ENCODE results near the gene GPRIN3. TPM values are rescaled to one million over a fixed set of nuclear protein-coding genes. Genes with fewer than 3 reads are reported as not detected.
A peak's percentile ranks its signal among the peaks of the same experiment; 100 is the strongest.

GPRIN3 gene
- total and polyA plus RNA-seq, 2 donors (not counting 3 experiments of a cell fraction or from before 2014, with no cell fraction given) = 0.17 to 2.2 TPM

GRCh38 chr4:89316931-89317366 is 9.3 kb upstream of the GPRIN3 start:
- H3K27ac ChIP-seq (ENCODE audit: insufficient read depth, low read depth, low read length) = peak overlapping the region; percentile 91
- peaks cover 18% of the 10 kb centered on the region for H3K4me1 ChIP-seq (ENCODE audit: control insufficient read depth, extremely low read depth, insufficient read depth, low read length)
- H3K9me1 ChIP-seq (replicated peaks; ENCODE audit: control insufficient read depth, extremely low read depth, insufficient read depth, low read length) = no peaks in the 10 kb centered on the region
- peak overlapping the region; percentile 65 for H3K4me2 ChIP-seq (ENCODE audit: insufficient read depth, low read length)
- no peaks in the 10 kb centered on the region for H3K36me3 ChIP-seq (ENCODE audit: control insufficient read depth in 2 of 2, extremely low read depth in 1 of 2, insufficient read depth in 2 of 2, low read length in 2 of 2)
- ChIA-PET CTCF (interaction anchor here (1.0 to 2.3 kb wide), 3 partner anchors 9 to 62 kb away, joined by 3 to 8 read pairs (median 5); partner anchors contain the start of gene GPRIN3), POLR2A (no interaction called here)
- DNase-seq (ENCODE audit: low read depth, low spot score) = peak; percentile 90
- FAIRE-seq = peak; percentile 93
- dilution Hi-C loops (cut with MboI; ENCODE audit: extremely low pct_ligation_motif_present, low sequenced_read_pairs) = no loop called here
- peak overlapping the region; percentile 64 for H3K9ac ChIP-seq (replicated peaks; ENCODE audit: extremely low read depth, insufficient read depth, low read length)
- no peaks in the 10 kb centered on the region for H3K9me3 ChIP-seq (replicated peaks; ENCODE audit: control insufficient read depth, insufficient read depth, low read length)
- no TSS peak for BruUV-seq (replicated peaks)
- intact Hi-C loops (cut with micrococcal nuclease) = loop anchor here (1.0 kb wide), 1 partner anchor 9 kb away; no protein-coding TSS in a partner anchor
- no peaks in the 10 kb centered on the region for H3K79me2 ChIP-seq (ENCODE audit: control insufficient read depth, insufficient read depth, low read length)
- H3K27me3 ChIP-seq (ENCODE audit: control insufficient read depth in 2 of 2, insufficient read depth in 2 of 2, low read length in 2 of 2) = no peaks in the 10 kb centered on the region
- no peak overlapping the region for H3K4me3 ChIP-seq (replicated peaks in 1 of 3; ENCODE audit: insufficient read depth in 1 of 3, low read depth in 1 of 3, low read length in 3 of 3)
- no peaks in the 10 kb centered on the region for H4K20me1 ChIP-seq (replicated peaks; ENCODE audit: control insufficient read depth, extremely low read depth, insufficient read depth, low read length)
- peak; percentile 43 for TF ChIP-seq POLR2A (IDR thresholded peaks at IDR 0.05; ENCODE audit: low read depth, low read length)
- peak; percentile 39 for TF ChIP-seq JUN (IDR thresholded peaks at IDR 0.05; ENCODE audit: borderline replicate concordance, insufficient read depth, insufficient read length, low read depth)
- TF ChIP-seq FOS (IDR thresholded peaks at IDR 0.05; ENCODE audit: borderline replicate concordance, insufficient read depth, low read length) = peak; percentile 53
- TF ChIP-seq MYC (IDR thresholded peaks at IDR 0.05; ENCODE audit: low read depth, low read length) = no peak
- peak; percentile 33 for TF ChIP-seq POLR2AphosphoS5 (IDR thresholded peaks at IDR 0.05; ENCODE audit: insufficient read depth, low read depth, low read length)
- H2AFZ ChIP-seq (ENCODE audit: low read depth, low read length) = peak overlapping the region; percentile 73

- dilution Hi-C loops (cut with MboI; ENCODE audit: extremely low pct_ligation_motif_present, low sequenced_read_pairs) = no loop called here
- FAIRE-seq = peak; percentile 53
These were observed 8.6 kb upstream of the GPRIN3 start for GRCh38 chr4:89316211-89316610.

More at GRCh38 chr4:89316211-89316610, 8.6 kb upstream of the GPRIN3 start:
- CTCF ChIA-PET = interaction anchor here (1.0 kb wide), 1 partner anchor 61 kb away, joined by 3 read pairs; no protein-coding TSS in a partner anchor
- peak overlapping the region; percentile 64 for H3K9ac ChIP-seq (replicated peaks; ENCODE audit: extremely low read depth, insufficient read depth, low read length)
- BruUV-seq (replicated peaks) = no TSS peak
- POLR2A ChIA-PET = no interaction called here
- no peaks in the 10 kb centered on the region for H3K79me2 ChIP-seq (ENCODE audit: control insufficient read depth, insufficient read depth, low read length)
- no peak overlapping the region for H3K4me2 ChIP-seq (ENCODE audit: insufficient read depth, low read length)
- no peak overlapping the region for H3K4me3 ChIP-seq (replicated peaks in 1 of 3; ENCODE audit: insufficient read depth in 1 of 3, low read depth in 1 of 3, low read length in 3 of 3)
- peak overlapping the region; percentile 91 for H3K27ac ChIP-seq (ENCODE audit: insufficient read depth, low read depth, low read length)
- no peaks in the 10 kb centered on the region for H3K9me1 ChIP-seq (replicated peaks; ENCODE audit: control insufficient read depth, extremely low read depth, insufficient read depth, low read length)
- intact Hi-C loops (cut with micrococcal nuclease) = no loop called here
- peak overlapping the region; percentile 54 for H2AFZ ChIP-seq (ENCODE audit: low read depth, low read length)
- TF ChIP-seq CTCF (IDR thresholded peaks at IDR 0.05; ENCODE audit: extremely low read depth in 1 of 2, insufficient read depth in 1 of 2, low read depth in 1 of 2, low read length in 2 of 2) = no peak
- no peak for TF ChIP-seq POLR2A (IDR thresholded peaks at IDR 0.05; ENCODE audit: low read depth, low read length)
- no peak for TF ChIP-seq FOS (IDR thresholded peaks at IDR 0.05; ENCODE audit: borderline replicate concordance, insufficient read depth, low read length)
- no peak for TF ChIP-seq MAX (IDR thresholded peaks at IDR 0.05; ENCODE audit: insufficient read depth, insufficient read length)
- no peak for TF ChIP-seq JUN (IDR thresholded peaks at IDR 0.05; ENCODE audit: borderline replicate concordance, insufficient read depth, insufficient read length, low read depth)
- no peak for TF ChIP-seq MYC (IDR thresholded peaks at IDR 0.05; ENCODE audit: low read depth, low read length)
- no peak for TF ChIP-seq EZH2 (IDR thresholded peaks at IDR 0.05; ENCODE audit: borderline replicate concordance, low read depth, low read length, severe bottlenecking)
- no peak for TF ChIP-seq GATA2 (IDR thresholded peaks at IDR 0.05; ENCODE audit: insufficient read depth, insufficient read length, low read depth, low read length)
- no peak for TF ChIP-seq POLR2AphosphoS5 (IDR thresholded peaks at IDR 0.05; ENCODE audit: insufficient read depth, low read depth, low read length)
- H4K20me1 ChIP-seq (replicated peaks; ENCODE audit: control insufficient read depth, extremely low read depth, insufficient read depth, low read length) = no peaks in the 10 kb centered on the region
- no peaks in the 10 kb centered on the region for H3K9me3 ChIP-seq (replicated peaks; ENCODE audit: control insufficient read depth, insufficient read depth, low read length)
- H3K27me3 ChIP-seq (ENCODE audit: control insufficient read depth in 2 of 2, insufficient read depth in 2 of 2, low read length in 2 of 2) = no peaks in the 10 kb centered on the region
- DNase-seq (ENCODE audit: low read depth, low spot score) = peak; percentile 31
- no peaks in the 10 kb centered on the region for H3K36me3 ChIP-seq (ENCODE audit: control insufficient read depth in 2 of 2, extremely low read depth in 1 of 2, insufficient read depth in 2 of 2, low read length in 2 of 2)
- H3K4me1 ChIP-seq (ENCODE audit: control insufficient read depth, extremely low read depth, insufficient read depth, low read length) = peaks cover 18% of the 10 kb centered on the region
